Osteocyte (in vitro differentiated cells): ENCODE data around the gene DCHS1. TPM values are rescaled to one million over a fixed set of nuclear protein-coding genes. Genes with fewer than 3 reads are reported as not detected.
"Not testable (repeated sequence)": the region's sequence is repeated elsewhere in the genome, so short reads cannot be mapped to it uniquely, and the experiment has no call there.

Experiments used
- DNase-seq: peaks from one replicate; pipeline ENCODE4 v3.0.0; 2021; ENCODE audit warnings: mixed read lengths; ENCODE audit not compliant: unreplicated experiment; ENCODE audit errors: extremely low spot score
- H3K27ac Mint-ChIP-seq: one replicate; pipeline ENCODE4 v1.8.0; 2021; ENCODE audit warnings: mild to moderate bottlenecking, mixed read lengths; ENCODE audit not compliant: unreplicated experiment
- H3K27me3 Mint-ChIP-seq: one replicate; pipeline ENCODE4 v1.8.0; 2021; ENCODE audit warnings: mixed read lengths; ENCODE audit not compliant: unreplicated experiment
- H3K36me3 Mint-ChIP-seq: one replicate; pipeline ENCODE4 v1.8.0; 2021; ENCODE audit warnings: mixed read lengths; ENCODE audit not compliant: unreplicated experiment
- H3K4me1 Mint-ChIP-seq: one replicate; pipeline ENCODE4 v1.8.0; 2021; ENCODE audit warnings: mixed read lengths; ENCODE audit not compliant: unreplicated experiment
- H3K4me3 Mint-ChIP-seq: one replicate; pipeline ENCODE4 v1.8.0; 2021; ENCODE audit warnings: mild to moderate bottlenecking, moderate library complexity, mixed read lengths; ENCODE audit not compliant: unreplicated experiment
- H3K9me3 Mint-ChIP-seq: one replicate; pipeline ENCODE4 v1.8.0; 2021; ENCODE audit warnings: mixed read lengths; ENCODE audit not compliant: unreplicated experiment
- long read RNA-seq: library from polyadenylated mRNA; unstranded; transcript quantifications from one replicate; pipeline ENCODE4 v2.0.0, GENCODE V29; 2021
- total RNA-seq: library from RNA; stranded (reverse); gene quantifications from 2 replicates; pipeline ENCODE4 v1.2.1, GENCODE V29; 2021
- TF ChIP-seq, protein P1 (sequence below): fragments of 200-600 bp; sonication (generic); IDR thresholded peaks from 2 replicates; pipeline ENCODE4 v1.5.0; 2021; ENCODE audit warnings: antibody characterized with exemption, mild to moderate bottlenecking, moderate library complexity

DCHS1 gene, protein sequence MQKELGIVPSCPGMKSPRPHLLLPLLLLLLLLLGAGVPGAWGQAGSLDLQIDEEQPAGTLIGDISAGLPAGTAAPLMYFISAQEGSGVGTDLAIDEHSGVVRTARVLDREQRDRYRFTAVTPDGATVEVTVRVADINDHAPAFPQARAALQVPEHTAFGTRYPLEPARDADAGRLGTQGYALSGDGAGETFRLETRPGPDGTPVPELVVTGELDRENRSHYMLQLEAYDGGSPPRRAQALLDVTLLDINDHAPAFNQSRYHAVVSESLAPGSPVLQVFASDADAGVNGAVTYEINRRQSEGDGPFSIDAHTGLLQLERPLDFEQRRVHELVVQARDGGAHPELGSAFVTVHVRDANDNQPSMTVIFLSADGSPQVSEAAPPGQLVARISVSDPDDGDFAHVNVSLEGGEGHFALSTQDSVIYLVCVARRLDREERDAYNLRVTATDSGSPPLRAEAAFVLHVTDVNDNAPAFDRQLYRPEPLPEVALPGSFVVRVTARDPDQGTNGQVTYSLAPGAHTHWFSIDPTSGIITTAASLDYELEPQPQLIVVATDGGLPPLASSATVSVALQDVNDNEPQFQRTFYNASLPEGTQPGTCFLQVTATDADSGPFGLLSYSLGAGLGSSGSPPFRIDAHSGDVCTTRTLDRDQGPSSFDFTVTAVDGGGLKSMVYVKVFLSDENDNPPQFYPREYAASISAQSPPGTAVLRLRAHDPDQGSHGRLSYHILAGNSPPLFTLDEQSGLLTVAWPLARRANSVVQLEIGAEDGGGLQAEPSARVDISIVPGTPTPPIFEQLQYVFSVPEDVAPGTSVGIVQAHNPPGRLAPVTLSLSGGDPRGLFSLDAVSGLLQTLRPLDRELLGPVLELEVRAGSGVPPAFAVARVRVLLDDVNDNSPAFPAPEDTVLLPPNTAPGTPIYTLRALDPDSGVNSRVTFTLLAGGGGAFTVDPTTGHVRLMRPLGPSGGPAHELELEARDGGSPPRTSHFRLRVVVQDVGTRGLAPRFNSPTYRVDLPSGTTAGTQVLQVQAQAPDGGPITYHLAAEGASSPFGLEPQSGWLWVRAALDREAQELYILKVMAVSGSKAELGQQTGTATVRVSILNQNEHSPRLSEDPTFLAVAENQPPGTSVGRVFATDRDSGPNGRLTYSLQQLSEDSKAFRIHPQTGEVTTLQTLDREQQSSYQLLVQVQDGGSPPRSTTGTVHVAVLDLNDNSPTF (N-terminal part only)
- total RNA-seq: 63.0 and 63.3 TPM in 2 replicates
- long read RNA-seq, partial matches to known transcripts: 0 of 2 reads
- long read RNA-seq, other reads (novel, unspliced or antisense): 2 of 2 reads

DNA sequence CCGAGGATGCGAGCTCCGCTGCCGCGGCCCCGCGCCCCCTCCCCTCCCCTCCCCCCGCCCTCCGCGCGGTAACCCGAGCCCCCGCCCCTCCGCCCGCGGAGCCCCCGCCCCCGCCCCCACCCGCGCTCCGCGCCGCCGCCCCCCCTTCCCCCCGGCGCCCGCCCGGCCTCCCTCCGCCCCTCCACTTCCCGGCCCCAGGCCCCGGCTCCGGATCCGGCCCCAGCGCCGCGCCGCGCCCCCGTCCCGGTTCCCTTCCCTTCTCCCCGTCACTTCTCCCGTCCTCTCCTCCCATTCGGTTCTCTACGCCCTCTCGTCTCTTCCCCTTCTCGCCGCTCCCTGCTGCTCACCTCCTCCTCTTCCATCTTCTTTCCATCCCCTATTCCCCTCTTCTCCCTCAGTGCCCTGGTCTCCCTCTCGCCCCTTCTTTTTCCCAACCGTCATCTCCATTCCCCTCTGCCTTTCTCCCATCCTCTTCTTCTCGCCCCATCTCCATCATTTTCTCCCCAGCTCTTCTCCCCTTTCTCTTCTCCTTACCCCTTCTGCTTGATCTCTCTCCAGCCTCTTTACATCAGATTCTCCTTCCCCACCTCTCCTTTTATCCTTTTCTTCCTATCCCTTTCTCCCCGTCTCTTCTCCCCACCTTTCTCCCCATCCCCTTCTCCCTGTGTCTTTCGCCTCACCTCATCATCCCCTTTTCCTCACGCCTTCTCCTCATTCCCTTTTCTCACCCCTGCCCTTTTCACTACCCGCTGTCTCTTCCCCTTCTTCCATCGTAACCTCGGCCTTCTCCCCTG is at the start of gene DCHS1:
Gene DCHS1, minus strand, starts transcription at position 20 of the 794 bp plus-strand sequence. CDS start 14,196 bp downstream, outside the sequence.
- Mint-ChIP-seq H3K27ac (peak within 1 kb of the TSS; percentile 69), H3K9me3 (no peaks in the 10 kb centered on the region), H3K4me3 (peak within 1 kb of the TSS; percentile 82), H3K36me3 (no peaks in the 10 kb centered on the region), H3K4me1 (peaks cover 12% of the 10 kb centered on the region), H3K27me3 (no peaks in the 10 kb centered on the region)
- no peak for DNase-seq
- TF ChIP-seq, protein P1, sequence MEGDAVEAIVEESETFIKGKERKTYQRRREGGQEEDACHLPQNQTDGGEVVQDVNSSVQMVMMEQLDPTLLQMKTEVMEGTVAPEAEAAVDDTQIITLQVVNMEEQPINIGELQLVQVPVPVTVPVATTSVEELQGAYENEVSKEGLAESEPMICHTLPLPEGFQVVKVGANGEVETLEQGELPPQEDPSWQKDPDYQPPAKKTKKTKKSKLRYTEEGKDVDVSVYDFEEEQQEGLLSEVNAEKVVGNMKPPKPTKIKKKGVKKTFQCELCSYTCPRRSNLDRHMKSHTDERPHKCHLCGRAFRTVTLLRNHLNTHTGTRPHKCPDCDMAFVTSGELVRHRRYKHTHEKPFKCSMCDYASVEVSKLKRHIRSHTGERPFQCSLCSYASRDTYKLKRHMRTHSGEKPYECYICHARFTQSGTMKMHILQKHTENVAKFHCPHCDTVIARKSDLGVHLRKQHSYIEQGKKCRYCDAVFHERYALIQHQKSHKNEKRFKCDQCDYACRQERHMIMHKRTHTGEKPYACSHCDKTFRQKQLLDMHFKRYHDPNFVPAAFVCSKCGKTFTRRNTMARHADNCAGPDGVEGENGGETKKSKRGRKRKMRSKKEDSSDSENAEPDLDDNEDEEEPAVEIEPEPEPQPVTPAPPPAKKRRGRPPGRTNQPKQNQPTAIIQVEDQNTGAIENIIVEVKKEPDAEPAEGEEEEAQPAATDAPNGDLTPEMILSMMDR: no peak

DNA sequence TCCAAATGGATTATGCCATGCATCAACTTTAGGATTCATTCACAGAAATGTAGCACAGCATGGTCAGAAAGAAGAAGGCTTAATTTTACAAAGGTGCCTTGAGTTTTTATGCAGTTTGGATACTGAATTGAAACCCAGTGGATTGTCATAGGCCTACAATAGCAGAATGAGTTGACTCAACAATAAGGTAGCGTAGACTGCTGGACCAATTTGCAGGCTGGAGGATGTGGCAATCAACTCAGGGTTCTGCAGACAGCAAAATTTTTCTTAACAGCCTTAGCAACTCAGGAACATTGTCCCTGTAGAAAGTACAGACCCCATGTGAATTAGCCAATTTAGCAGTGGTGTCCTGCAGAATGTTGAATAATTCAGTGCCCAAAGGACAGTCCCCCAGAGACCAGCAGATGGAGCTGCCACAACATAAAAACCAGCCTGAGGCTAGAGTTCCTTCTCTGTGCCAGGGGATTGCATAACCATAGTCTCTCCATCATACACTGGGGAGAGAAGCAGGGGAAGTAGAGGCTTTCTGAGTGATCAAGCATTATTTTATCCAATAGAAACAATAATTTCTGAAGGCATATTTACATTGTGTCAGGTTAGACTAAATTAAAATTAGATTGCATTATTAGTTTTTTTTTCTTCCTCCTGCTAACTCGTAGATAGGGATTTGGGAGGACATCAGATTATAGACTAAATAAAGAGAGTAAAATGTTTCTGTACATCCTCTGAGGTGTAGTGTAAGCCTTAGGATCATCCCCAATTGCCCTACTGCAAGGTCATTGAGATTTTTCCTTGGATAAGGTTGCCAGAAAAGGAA is 47.8 kb upstream of the DCHS1 start:
- Mint-ChIP-seq H3K4me1 (peaks cover 15% of the 10 kb centered on the region), H3K36me3 (no peaks in the 10 kb centered on the region), H3K4me3 (no peak overlapping the region), H3K27me3 (peaks cover under 1% of the 10 kb centered on the region), H3K9me3 (no peaks in the 10 kb centered on the region), H3K27ac (peak overlapping the region; percentile 34)
- TF ChIP-seq, protein P1: peak; percentile 66
- DNase-seq: no peak

DNA sequence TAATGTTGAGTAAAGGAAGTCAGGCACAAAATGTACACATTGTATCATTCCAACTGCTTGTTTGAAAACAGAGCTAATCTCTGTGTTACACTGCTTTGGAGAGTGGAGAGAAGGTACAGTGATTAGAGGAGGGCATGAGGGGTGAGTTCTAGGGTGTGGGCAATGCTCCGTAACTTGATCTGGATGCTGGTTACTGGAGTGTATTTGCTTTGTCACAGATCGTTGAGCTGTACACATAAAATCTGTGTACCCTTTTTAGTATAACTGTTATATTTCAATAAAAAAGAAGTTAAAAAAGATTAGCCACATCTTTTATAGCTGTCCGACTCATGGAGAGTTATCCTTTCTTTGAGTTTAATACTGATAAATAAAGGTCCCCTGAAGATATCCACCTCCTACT is 46.3 kb upstream of the DCHS1 start:
- DNase-seq, H3K27me3 Mint-ChIP-seq, H3K36me3 Mint-ChIP-seq, H3K27ac Mint-ChIP-seq, H3K4me3 Mint-ChIP-seq, H3K9me3 Mint-ChIP-seq: not testable (repeated sequence)
- H3K4me1 Mint-ChIP-seq: peaks cover 15% of the 10 kb centered on the region

DNA sequence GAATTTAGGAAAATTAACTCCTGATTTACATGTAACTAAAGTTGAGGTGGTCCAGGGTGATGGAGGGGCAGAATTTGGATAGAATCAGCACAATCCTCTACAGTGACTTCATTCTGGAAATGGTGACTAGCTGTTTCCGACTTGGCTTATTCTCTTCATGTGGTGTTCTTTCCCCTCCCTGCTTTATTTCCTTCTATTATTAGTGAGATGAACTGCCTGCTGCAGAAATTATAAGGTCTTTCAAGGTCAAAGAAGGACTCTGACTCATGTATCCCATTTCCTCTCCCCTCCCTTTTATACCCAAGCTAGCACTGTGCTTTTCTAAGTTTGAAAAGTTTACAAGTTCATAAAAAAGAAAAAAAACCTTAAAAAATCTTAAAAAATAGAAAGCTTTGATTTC is 39.8 kb upstream of the DCHS1 start:
- TF ChIP-seq, protein P1: no peak
- no peaks in the 10 kb centered on the region for H3K36me3 Mint-ChIP-seq
- H3K27me3 Mint-ChIP-seq: no peaks in the 10 kb centered on the region
- no peak overlapping the region for H3K4me3 Mint-ChIP-seq
- peaks cover 32% of the 10 kb centered on the region for H3K4me1 Mint-ChIP-seq
- DNase-seq: no peak
- H3K27ac Mint-ChIP-seq: peak overlapping the region; percentile 63
- no peaks in the 10 kb centered on the region for H3K9me3 Mint-ChIP-seq
